ENCODE data around the gene ZMYM2.

- no peak for TF ChIP-seq CTCF (conservative IDR thresholded peaks at IDR 0.05; ENCODE audit: low read length)
- TF ChIP-seq EZH2phosphoT487 (IDR thresholded peaks at IDR 0.05; ENCODE audit: borderline replicate concordance, low read depth, low read length), result no peak
Measured at GRCh38 chr13:19993024-19993423, 34.5 kb downstream of the ZMYM2 start.
